HS-27A (cell line): Measurements from ENCODE around the gene TMED4.
"Not testable (repeated sequence)": the region's sequence is repeated elsewhere in the genome, so short reads cannot be mapped to it uniquely, and the experiment has no call there.

Experiments used
- DNase-seq: peaks from one replicate; pipeline ENCODE4 v3.0.0-alpha.2; 2012; ENCODE audit warnings: low read depth, missing footprints

The TMED4 gene

DNA sequence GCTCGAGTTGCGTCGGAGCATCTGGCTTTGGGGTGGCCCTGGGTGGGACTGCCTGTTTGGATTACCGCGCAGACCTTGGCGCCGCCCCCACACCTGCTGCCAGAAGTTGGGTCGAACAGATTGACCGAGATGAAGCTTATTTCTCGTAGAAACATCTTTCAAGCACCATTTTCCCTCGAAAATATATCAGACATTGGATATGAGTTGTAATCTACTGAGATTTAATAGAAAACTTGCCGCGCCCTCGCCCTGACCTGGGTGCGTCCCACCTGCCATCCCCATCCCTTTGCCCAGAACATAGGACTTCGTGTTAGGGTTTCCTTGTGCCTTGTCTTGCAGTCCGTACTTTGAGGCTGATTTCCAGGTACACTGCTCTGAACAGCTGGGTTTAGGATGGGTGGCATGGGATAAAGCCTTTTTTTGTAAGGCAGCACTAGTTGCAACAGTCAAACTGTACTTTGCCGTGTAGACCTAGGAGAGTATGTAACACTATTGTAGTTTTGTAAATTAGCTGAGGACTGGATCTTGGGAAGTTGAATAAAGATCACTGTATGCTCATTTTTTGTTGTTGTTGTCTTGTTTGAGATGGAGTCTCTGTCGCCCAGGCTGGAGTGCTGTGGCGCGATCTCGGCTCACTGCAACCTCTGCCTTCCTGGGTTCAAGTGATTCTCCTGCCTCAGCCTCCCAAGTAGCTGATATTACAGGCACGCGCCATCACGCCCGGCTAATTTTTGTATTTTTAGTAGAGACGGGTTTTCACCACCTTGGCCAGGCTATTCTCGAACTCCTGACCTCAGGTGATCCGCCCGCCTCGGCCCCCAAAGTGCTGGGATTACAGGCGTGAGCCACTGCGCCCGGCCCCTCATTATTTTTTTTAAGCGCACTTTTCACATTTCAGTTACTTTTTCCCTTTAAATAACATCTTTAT lies 25.4 kb upstream of the TMED4 start:
- DNase-seq: no peak

- peak; percentile 88 for DNase-seq
Measured at GRCh38 chr7:44606341-44607140, 24.5 kb upstream of the TMED4 start, which contains the start of gene OGDH. TSS of gene OGDH (plus strand) at chr7:44606627. CDS start at chr7:44624344, 17,717 bp downstream.

DNA sequence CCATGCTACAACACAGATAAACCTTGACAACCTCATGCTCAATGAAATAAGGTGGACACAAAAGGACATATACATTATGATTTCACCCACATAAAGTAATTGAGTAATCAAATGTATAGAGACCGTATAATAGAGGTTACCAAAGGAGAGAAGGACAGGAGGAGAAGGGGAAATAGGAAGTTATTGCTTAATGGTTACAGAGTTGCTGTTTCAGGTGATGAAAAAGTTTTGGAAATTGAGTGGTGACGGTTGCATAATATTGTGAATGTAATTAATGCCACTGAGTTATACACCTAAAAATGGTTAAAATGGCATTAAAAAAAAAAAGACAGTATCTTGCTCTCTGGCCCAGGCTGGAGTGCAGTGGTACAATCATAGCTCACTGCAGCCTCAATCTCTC lies 22.9 kb upstream of the TMED4 start:
- DNase-seq: no peak

GRCh38 chr7:44603193-44603592 lies 21.2 kb upstream of the TMED4 start:
- no peak for DNase-seq

DNA sequence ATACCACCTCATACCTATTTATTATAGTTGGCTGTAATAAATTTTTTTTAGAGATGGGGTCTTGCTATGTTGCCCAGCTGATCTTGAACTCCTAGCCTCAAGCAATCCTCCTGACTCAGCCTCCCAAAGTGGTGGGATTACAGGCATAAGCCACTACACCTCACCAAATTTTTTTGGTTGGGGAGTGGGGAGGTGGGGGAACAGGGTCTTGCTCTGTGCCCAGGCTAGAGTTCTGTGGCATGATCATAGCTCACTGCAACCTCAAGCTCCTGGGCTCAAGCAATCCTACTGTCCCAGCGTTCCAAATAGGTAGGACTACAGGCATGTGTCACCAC lies 20.5 kb upstream of the TMED4 start:
- no peak for DNase-seq

GRCh38 chr7:44599222-44599621 lies 17.2 kb upstream of the TMED4 start:
- DNase-seq: no peak

DNA sequence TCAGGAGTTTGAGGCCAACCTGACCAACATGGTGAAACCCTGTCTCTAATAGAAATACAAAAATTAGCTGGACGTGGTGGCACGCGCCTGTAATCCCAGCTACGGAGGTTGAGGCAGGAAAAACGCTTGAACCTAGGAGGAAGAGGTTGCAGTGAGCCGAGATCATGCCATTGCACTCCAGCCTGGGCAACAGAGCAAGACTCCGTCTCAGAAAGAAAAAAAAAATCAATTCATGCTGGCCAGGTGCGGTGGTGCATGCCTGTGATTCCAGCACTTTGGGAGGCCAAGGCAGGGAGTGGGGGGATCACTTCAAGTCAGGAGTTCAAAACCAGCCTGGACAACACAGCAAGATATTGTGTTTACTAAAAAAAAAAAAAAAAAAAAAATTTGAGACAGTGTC lies 15.2 kb upstream of the TMED4 start:
- DNase-seq: not testable (repeated sequence)

DNA sequence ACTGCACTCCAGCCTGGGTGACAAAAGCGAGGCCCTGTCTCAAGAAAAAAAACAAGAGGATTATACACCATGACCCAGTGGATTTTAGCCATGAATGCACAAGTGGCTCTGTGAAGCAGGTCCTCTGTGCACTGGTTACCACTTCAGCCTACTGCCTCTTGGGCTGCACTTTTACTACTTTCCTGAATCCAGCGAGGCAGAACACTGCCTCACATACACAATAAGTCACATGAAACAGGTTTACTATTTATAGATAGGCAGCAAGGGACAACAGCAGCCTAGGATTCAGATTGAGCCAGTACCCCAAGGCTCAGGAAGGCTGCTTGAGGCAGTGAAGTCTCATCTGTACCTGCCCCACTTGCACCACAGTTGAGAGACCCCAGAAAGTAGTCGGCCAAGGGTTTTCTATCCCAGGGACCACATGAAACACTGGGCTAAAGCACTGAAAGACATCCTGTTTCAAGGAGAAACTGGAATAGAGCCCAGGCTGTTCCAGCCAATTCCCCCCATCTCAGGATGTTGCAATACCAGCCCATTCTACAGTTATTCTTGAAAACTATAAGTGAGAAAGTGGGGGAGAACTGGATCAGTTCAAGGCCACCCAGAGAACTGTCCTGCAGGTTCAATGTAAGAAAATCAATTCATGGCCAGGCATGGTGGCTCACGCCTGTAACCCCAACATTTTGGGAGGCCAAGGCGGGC lies 14.1 kb upstream of the TMED4 start:
- no peak for DNase-seq

DNA sequence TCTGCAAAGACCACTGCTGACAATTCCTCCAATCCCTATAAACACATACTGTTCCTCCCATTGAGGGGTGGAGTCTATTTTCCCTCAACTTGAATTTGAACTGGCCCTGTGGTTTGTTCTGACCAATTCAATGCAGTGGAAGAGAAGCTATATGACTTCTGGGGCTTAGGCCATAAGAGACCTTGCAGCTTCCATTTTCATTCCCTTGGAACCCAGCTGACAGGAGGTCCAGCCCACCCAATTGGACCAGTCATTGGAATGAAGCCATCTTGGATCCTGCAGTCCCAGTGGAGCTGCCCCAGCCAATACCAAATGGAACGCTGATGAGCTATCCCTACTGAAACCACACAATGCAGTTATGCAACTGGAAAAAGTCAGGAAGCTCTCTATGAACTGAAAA lies 8.9 kb upstream of the TMED4 start:
- DNase-seq: no peak

DNA sequence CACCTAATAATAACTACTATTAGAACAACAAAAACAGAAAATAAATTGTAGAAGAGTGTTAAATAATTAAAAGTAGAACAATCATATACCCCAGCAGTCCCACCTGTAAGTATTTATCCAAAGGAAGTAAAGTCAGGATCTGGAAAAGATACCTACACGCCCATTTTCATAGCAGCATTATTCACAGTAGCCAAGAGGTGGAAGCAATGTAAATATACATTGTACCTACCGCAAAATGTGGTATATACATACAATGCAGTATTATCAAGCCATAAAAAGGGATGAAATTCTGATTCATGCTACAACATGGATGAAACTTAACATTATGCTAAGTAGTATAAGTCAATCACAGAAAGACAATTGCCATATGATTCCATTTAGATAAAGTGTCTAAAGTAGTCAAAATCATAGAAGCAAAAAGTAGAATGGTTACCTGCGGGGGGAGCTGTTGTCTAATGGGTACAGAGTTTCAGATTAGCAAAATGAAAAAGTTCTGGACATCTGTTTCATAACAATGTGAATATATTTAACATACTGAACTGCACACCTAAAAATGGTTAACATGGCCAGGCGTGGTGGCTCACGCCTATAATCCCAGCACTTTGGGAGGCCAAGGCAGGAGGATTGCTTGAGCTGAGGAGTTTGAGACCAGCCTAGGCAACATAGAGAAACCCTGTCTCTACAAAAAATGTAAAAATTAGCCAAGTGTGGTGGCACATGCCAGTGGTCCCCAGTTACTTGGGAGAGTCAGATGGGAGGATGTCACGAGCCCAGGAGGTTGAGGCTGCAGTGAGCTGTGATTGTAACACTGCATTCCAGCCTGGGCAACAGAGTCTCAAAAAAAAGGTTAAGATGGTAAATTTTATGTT lies 6.0 kb upstream of the TMED4 start:
- no peak for DNase-seq

DNA sequence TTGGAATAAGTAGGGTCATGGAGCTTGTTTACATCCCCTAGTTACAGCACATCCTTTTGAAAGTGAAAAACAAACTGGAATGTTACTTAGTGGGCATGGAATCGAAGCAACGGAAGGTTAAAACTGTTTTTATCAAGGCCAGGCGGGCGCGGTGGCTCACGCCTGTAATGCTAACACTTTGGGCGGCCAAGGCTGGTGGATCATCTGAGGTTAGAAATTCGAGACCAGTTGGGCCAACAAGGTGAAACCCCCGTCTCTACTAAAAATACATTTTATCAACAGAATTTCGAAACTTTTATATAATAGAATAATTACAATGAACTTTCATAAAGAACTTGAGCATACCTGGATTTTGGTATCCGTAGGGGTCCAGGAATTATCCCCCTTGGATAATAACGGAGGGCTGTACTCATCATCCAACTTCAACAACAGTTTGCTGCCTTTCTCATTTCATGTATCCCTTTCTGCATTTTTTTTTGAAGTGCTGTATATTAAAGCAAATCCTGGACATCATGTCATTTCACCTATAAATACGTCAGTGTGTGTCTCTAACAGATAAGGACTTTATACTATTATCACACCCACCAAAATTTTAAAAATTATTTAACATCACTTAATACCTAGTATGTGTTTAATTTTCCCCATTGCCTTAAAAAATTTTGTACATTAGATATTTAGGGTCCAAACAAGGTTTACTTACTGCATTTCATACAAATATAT lies 1.3 kb upstream of the TMED4 start:
- no peak for DNase-seq

DNA sequence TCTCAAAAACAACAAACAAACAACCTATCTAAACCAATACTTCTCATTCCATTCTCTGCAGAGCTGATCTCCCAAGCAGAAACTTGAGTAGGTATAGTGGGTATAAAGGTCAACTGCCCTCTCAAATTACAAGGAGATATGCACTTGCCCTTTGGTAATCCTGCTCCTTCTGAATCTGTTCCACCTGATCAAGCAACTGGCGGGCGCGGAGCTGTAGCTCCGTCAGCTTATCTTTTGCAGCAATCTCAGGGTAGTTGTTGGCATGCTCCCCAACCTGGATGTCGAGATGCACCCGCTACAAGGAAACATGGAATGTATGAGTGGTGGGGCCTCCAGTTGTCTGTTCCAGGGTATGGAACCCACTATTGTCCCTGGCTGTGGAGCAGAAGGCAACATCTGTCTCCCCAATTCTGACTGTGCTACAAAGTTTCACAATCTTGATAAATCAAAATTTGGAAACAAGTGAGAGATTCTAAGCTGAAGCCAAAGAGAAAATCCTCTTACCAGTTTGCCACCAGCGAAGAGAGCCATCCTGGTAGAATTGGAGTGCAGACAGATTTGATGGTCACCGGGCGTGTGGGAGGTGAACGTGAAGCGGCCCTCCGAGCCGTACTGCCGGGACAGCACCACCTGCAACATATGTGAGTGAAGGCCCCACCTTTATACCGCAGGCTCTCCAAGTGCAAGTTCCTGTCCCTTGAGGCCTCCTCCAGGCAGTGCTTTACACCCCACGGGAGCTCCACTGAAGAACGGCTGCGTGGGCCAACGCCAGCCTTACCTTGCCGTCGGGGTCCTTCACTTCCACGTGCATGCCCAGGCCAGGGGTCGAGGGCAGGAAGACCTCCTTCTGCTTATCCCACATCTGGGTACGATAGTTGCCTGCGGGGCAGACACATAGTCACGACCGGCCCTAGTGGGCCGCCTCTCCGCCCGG lies 819 bp downstream of the TMED4 start:
- DNase-seq: no peak

DNA sequence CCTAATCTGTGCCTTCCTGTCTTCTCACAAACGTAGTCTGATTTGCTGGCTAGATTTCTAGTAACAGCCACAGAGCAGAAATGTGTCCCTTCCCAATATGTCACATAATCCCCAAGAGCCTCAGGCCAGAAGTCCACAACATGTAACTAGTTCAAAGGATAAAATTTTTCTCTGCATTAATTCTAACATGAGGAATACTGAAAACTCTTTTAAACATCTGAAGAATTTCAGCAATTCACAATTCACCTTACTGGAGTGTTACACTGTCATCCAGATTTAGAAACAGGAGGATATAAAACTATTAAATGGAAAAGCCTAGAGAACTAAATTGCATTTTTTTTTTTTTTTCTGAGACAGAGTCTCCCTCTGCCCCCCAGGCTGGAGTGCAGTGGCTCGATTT lies 5.8 kb downstream of the TMED4 start:
- DNase-seq: no peak

DNA sequence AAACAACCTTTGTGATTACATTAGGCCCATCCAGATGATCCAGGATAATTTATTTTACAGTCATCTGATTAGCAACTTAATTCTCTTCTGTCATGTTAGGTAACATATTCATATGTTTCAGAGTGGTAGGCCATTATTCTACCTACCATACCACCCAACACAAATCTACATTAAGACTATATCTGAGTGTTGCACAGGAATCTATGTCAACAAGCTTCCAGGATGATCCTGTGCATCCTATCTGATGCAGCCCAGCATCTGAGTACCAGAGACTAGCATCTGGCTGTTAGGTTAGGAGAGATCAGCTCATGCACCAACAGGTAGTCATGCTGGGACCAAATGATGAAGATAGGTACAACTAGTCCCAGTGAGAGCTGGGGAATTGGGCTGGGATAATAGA lies 7.0 kb downstream of the TMED4 start:
- DNase-seq: no peak

GRCh38 chr7:44574287-44574872 lies 7.7 kb downstream of the TMED4 start:
- DNase-seq: no peak

GRCh38 chr7:44573464-44574286 lies 8.4 kb downstream of the TMED4 start, which contains the start of gene DDX56:
TSS of gene DDX56 (minus strand) at chr7:44573908. CDS start at chr7:44573895, 13 bp downstream.
- peak; percentile 77 for DNase-seq

DNA sequence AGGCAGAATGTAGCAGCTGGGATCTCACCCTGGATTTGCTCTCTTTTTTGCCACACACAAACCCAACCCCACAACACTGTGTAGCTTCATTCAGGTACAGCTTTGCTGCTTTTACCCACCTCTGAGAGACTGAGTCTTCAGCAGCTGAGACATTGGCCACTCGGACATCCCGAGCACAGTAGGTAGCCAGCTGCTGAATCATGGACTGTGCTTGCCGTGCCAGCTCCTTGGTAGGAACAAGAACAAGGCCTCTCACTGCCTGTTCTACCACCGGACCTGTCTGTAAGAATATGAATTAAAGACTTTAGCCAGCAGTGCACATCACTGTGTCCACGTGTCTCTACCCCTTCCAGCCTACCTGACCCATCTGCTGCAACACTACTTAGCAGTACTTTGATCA lies 9.3 kb downstream of the TMED4 start:
- DNase-seq: no peak

- DNase-seq: no peak
Measured at GRCh38 chr7:44569959-44570358, 12.1 kb downstream of the TMED4 start.
